Measurements from ENCODE around the gene C1orf53.
A peak's percentile ranks its signal among the peaks of the same experiment; 100 is the strongest.

The C1orf53 gene

DNA sequence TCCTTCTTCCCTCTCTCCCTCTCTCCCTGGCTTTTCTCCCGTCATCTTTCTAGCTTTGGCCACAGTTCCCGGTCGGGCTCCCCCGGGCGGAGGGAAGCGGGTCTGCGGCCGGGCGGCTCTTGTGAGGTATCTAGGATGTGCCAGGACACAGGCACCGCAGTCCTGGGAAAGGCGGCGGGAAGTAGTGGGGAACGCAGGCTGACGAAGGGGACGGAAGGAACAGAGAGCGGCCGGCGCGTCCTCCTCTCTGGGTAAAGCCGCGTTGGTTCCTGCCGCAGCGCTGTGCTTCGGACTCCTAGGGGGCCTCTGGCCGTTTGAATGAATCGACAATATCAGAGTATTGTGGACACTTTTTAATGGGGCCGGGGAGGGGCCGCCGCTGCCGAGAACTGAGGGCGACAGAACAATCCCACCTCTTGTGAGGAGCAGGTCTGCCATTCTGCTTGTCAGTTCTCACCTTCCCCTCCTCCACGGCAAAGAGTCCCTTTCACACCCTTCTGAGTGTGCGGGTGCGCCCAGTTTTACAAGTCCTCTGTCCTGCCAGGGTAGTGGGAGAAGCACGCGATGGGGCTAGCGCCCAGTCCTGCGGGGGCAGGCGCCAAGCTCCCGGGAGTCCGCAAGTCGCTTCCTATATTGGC lies 13.6 kb downstream of the C1orf53 start (continued):
- no peak for TF ChIP-seq ZNF785 (tag by site-specific recombination; IDR thresholded peaks at IDR 0.05)
- TF ChIP-seq, protein P1, sequence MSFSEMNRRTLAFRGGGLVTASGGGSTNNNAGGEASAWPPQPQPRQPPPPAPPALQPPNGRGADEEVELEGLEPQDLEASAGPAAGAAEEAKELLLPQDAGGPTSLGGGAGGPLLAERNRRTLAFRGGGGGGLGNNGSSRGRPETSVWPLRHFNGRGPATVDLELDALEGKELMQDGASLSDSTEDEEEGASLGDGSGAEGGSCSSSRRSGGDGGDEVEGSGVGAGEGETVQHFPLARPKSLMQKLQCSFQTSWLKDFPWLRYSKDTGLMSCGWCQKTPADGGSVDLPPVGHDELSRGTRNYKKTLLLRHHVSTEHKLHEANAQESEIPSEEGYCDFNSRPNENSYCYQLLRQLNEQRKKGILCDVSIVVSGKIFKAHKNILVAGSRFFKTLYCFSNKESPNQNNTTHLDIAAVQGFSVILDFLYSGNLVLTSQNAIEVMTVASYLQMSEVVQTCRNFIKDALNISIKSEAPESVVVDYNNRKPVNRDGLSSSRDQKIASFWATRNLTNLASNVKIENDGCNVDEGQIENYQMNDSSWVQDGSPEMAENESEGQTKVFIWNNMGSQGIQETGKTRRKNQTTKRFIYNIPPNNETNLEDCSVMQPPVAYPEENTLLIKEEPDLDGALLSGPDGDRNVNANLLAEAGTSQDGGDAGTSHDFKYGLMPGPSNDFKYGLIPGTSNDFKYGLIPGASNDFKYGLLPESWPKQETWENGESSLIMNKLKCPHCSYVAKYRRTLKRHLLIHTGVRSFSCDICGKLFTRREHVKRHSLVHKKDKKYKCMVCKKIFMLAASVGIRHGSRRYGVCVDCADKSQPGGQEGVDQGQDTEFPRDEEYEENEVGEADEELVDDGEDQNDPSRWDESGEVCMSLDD (tag by site-specific recombination; IDR thresholded peaks at IDR 0.05) = no peak
- TF ChIP-seq, protein P2, sequence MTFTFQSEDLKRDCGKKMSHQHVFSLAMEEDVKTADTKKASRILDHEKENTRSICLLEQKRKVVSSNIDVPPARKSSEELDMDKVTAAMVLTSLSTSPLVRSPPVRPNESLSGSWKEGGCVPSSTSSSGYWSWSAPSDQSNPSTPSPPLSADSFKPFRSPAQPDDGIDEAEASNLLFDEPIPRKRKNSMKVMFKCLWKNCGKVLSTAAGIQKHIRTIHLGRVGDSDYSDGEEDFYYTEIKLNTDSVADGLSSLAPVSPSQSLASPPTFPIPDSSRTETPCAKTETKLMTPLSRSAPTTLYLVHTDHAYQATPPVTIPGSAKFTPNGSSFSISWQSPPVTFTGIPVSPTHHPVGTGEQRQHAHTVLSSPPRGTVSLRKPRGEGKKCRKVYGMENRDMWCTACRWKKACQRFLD (tag by site-specific recombination; IDR thresholded peaks at IDR 0.05) = no peak
- TF ChIP-seq ZBTB1 (tag by site-specific recombination; IDR thresholded peaks at IDR 0.05) = no peak
- TF ChIP-seq, protein P3, sequence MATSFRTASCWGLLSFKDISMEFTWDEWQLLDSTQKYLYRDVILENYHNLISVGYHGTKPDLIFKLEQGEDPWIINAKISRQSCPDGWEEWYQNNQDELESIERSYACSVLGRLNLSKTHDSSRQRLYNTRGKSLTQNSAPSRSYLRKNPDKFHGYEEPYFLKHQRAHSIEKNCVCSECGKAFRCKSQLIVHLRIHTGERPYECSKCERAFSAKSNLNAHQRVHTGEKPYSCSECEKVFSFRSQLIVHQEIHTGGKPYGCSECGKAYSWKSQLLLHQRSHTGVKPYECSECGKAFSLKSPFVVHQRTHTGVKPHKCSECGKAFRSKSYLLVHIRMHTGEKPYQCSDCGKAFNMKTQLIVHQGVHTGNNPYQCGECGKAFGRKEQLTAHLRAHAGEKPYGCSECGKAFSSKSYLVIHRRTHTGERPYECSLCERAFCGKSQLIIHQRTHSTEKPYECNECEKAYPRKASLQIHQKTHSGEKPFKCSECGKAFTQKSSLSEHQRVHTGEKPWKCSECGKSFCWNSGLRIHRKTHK (tag by site-specific recombination; IDR thresholded peaks at IDR 0.05) = no peak
- TF ChIP-seq, protein P4, sequence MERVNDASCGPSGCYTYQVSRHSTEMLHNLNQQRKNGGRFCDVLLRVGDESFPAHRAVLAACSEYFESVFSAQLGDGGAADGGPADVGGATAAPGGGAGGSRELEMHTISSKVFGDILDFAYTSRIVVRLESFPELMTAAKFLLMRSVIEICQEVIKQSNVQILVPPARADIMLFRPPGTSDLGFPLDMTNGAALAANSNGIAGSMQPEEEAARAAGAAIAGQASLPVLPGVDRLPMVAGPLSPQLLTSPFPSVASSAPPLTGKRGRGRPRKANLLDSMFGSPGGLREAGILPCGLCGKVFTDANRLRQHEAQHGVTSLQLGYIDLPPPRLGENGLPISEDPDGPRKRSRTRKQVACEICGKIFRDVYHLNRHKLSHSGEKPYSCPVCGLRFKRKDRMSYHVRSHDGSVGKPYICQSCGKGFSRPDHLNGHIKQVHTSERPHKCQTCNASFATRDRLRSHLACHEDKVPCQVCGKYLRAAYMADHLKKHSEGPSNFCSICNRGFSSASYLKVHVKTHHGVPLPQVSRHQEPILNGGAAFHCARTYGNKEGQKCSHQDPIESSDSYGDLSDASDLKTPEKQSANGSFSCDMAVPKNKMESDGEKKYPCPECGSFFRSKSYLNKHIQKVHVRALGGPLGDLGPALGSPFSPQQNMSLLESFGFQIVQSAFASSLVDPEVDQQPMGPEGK (tag by site-specific recombination; IDR thresholded peaks at IDR 0.05) = peak; percentile 51; the same call in 1 of the 2 replicates
- TF ChIP-seq ZNF660 (tag by site-specific recombination; IDR thresholded peaks at IDR 0.05) = 0 out of 2 replicates have a peak, but pooled peaks have one; percentile 62
- TF ChIP-seq ZFP37 (tag by site-specific recombination; IDR thresholded peaks at IDR 0.05) = peak; percentile 53; the same call in 1 of the 2 replicates
- TF ChIP-seq PRDM1 (tag by site-specific recombination; IDR thresholded peaks at IDR 0.05) = peak; percentile 98
- no peak for TF ChIP-seq ZSCAN23 (tag by site-specific recombination; IDR thresholded peaks at IDR 0.05)
- TF ChIP-seq ZBTB20 (tag by site-specific recombination; IDR thresholded peaks at IDR 0.05) = peak; percentile 40; the same call in 1 of the 2 replicates
- peak; percentile 72; the same call in 1 of the 2 replicates for TF ChIP-seq ZNF501 (tag by site-specific recombination; IDR thresholded peaks at IDR 0.05)
- TF ChIP-seq, protein P5, sequence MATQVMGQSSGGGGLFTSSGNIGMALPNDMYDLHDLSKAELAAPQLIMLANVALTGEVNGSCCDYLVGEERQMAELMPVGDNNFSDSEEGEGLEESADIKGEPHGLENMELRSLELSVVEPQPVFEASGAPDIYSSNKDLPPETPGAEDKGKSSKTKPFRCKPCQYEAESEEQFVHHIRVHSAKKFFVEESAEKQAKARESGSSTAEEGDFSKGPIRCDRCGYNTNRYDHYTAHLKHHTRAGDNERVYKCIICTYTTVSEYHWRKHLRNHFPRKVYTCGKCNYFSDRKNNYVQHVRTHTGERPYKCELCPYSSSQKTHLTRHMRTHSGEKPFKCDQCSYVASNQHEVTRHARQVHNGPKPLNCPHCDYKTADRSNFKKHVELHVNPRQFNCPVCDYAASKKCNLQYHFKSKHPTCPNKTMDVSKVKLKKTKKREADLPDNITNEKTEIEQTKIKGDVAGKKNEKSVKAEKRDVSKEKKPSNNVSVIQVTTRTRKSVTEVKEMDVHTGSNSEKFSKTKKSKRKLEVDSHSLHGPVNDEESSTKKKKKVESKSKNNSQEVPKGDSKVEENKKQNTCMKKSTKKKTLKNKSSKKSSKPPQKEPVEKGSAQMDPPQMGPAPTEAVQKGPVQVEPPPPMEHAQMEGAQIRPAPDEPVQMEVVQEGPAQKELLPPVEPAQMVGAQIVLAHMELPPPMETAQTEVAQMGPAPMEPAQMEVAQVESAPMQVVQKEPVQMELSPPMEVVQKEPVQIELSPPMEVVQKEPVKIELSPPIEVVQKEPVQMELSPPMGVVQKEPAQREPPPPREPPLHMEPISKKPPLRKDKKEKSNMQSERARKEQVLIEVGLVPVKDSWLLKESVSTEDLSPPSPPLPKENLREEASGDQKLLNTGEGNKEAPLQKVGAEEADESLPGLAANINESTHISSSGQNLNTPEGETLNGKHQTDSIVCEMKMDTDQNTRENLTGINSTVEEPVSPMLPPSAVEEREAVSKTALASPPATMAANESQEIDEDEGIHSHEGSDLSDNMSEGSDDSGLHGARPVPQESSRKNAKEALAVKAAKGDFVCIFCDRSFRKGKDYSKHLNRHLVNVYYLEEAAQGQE (tag by site-specific recombination; IDR thresholded peaks at IDR 0.05) = 0 out of 2 replicates have a peak, but pooled peaks have one; percentile 20
- no peak for TF ChIP-seq GFI1B (tag by site-specific recombination; IDR thresholded peaks at IDR 0.05)
- TF ChIP-seq ZNF48 (tag by site-specific recombination; IDR thresholded peaks at IDR 0.05) = no peak
- TF ChIP-seq IKZF3 (tag by site-specific recombination; IDR thresholded peaks at IDR 0.05) = peak; percentile 95
- TF ChIP-seq, protein P6, sequence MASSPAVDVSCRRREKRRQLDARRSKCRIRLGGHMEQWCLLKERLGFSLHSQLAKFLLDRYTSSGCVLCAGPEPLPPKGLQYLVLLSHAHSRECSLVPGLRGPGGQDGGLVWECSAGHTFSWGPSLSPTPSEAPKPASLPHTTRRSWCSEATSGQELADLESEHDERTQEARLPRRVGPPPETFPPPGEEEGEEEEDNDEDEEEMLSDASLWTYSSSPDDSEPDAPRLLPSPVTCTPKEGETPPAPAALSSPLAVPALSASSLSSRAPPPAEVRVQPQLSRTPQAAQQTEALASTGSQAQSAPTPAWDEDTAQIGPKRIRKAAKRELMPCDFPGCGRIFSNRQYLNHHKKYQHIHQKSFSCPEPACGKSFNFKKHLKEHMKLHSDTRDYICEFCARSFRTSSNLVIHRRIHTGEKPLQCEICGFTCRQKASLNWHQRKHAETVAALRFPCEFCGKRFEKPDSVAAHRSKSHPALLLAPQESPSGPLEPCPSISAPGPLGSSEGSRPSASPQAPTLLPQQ (tag by site-specific recombination; IDR thresholded peaks at IDR 0.05) = peak; percentile 53; the same call in 1 of the 2 replicates
- peak; percentile 84 for TF ChIP-seq ZNF600 (tag by site-specific recombination; IDR thresholded peaks at IDR 0.05)
- TF ChIP-seq, protein P7, sequence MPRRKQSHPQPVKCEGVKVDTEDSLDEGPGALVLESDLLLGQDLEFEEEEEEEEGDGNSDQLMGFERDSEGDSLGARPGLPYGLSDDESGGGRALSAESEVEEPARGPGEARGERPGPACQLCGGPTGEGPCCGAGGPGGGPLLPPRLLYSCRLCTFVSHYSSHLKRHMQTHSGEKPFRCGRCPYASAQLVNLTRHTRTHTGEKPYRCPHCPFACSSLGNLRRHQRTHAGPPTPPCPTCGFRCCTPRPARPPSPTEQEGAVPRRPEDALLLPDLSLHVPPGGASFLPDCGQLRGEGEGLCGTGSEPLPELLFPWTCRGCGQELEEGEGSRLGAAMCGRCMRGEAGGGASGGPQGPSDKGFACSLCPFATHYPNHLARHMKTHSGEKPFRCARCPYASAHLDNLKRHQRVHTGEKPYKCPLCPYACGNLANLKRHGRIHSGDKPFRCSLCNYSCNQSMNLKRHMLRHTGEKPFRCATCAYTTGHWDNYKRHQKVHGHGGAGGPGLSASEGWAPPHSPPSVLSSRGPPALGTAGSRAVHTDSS (tag by site-specific recombination; IDR thresholded peaks at IDR 0.05) = no peak
- TF ChIP-seq, protein P8, sequence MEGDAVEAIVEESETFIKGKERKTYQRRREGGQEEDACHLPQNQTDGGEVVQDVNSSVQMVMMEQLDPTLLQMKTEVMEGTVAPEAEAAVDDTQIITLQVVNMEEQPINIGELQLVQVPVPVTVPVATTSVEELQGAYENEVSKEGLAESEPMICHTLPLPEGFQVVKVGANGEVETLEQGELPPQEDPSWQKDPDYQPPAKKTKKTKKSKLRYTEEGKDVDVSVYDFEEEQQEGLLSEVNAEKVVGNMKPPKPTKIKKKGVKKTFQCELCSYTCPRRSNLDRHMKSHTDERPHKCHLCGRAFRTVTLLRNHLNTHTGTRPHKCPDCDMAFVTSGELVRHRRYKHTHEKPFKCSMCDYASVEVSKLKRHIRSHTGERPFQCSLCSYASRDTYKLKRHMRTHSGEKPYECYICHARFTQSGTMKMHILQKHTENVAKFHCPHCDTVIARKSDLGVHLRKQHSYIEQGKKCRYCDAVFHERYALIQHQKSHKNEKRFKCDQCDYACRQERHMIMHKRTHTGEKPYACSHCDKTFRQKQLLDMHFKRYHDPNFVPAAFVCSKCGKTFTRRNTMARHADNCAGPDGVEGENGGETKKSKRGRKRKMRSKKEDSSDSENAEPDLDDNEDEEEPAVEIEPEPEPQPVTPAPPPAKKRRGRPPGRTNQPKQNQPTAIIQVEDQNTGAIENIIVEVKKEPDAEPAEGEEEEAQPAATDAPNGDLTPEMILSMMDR (tag by site-specific recombination; IDR thresholded peaks at IDR 0.05) = peak; percentile 87
- TF ChIP-seq, protein P9, sequence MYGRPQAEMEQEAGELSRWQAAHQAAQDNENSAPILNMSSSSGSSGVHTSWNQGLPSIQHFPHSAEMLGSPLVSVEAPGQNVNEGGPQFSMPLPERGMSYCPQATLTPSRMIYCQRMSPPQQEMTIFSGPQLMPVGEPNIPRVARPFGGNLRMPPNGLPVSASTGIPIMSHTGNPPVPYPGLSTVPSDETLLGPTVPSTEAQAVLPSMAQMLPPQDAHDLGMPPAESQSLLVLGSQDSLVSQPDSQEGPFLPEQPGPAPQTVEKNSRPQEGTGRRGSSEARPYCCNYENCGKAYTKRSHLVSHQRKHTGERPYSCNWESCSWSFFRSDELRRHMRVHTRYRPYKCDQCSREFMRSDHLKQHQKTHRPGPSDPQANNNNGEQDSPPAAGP (tag by site-specific recombination; IDR thresholded peaks at IDR 0.05) = 0 out of 2 replicates have a peak, but pooled peaks have one; percentile 49
- no peak for TF ChIP-seq ZNF548 (tag by site-specific recombination; IDR thresholded peaks at IDR 0.05)

Measured in HEK293 (cell line).